Measurements from ENCODE around the gene PHLDA2. TPM values are rescaled to one million over a fixed set of nuclear protein-coding genes. Genes with fewer than 3 reads are reported as not detected.

PHLDA2 gene
- total RNA-seq, 1 donor from 2014 or later, result 96.1 TPM

DNA sequence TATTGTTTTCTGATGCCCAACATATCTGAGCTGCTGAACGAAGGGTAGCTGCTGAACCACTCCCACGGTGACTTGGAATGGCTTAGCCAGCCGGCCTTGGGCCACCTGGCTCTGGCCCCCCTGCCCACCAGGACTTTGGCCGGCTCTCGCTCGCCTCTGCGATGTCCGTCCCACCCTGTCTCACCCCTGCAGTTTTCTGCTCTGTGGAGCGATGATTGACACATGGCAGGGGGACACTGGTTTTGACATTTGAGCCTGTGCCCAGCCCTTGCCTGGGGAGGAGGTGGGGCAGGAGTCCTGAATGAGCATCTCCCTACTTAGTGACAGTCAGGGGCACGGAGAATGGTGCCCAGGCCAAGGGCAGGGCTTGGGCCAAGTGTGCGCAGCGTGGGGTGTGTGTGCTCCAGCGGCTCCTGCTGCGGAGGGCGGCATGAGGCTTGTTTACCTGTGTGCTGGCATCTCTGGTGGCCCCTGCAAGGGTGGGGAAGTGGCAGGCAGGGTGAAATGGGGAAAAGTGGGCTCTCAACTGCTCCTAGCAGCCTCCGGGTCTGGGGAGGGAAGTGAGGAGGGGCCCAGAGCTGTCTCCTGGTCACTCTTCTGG is 27.9 kb downstream of the PHLDA2 start:
- Mint-ChIP-seq H3K27ac (ENCODE audit: unreplicated experiment) (peak overlapping the region; percentile 66), H3K27me3 (ENCODE audit: unreplicated experiment) (no peaks in the 10 kb centered on the region), H3K9me3 (ENCODE audit: unreplicated experiment) (no peaks in the 10 kb centered on the region), H3K4me3 (ENCODE audit: unreplicated experiment) (peak overlapping the region; percentile 47), H3K36me3 (ENCODE audit: unreplicated experiment) (no peaks in the 10 kb centered on the region), H3K4me1 (ENCODE audit: unreplicated experiment) (peaks cover 58% of the 10 kb centered on the region)
- TF ChIP-seq, protein P1, sequence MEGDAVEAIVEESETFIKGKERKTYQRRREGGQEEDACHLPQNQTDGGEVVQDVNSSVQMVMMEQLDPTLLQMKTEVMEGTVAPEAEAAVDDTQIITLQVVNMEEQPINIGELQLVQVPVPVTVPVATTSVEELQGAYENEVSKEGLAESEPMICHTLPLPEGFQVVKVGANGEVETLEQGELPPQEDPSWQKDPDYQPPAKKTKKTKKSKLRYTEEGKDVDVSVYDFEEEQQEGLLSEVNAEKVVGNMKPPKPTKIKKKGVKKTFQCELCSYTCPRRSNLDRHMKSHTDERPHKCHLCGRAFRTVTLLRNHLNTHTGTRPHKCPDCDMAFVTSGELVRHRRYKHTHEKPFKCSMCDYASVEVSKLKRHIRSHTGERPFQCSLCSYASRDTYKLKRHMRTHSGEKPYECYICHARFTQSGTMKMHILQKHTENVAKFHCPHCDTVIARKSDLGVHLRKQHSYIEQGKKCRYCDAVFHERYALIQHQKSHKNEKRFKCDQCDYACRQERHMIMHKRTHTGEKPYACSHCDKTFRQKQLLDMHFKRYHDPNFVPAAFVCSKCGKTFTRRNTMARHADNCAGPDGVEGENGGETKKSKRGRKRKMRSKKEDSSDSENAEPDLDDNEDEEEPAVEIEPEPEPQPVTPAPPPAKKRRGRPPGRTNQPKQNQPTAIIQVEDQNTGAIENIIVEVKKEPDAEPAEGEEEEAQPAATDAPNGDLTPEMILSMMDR (IDR thresholded peaks at IDR 0.05), result no peak
- DNase-seq (ENCODE audit: extremely low spot score, unreplicated experiment), result no peak

DNA sequence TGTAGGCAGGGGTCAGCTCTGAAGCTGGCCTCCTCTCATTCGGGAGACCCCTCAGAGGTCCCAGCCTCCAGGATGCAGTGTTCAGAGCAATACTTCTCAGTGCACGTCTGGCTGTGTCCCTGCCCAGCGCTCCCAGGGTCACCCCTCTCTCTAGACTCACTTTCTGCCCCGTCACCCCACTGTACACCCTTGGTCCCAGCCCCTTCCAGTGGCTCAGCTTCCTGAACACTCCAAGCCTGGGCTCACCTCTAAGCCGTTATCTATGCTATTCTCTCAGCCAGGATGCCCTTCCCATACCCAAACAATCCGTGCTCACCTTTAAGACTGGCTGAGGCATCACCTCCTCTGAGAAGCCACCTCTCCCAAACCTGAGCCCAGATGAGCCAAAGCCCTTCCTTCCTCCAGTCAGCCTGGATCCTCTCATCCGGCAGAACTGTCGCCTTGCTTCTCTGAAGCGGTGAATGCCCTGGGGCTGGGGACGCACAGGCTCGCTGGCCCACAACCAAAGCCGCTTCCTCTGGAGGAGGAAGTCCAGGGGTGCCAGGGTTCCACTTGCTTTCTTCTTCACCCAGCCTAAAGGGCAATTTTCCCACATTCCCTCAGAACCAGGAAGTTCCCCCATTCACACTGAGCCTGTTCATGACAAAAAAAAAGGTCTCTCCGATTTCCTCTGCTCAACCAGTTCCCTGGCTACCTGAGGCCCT is 30.0 kb downstream of the PHLDA2 start:
- Mint-ChIP-seq H3K4me1 (ENCODE audit: unreplicated experiment) (peaks cover 52% of the 10 kb centered on the region), H3K27ac (ENCODE audit: unreplicated experiment) (peak overlapping the region; percentile 88), H3K27me3 (ENCODE audit: unreplicated experiment) (no peaks in the 10 kb centered on the region), H3K9me3 (ENCODE audit: unreplicated experiment) (no peaks in the 10 kb centered on the region), H3K36me3 (ENCODE audit: unreplicated experiment) (no peaks in the 10 kb centered on the region), H3K4me3 (ENCODE audit: unreplicated experiment) (no peak overlapping the region)
- DNase-seq (ENCODE audit: extremely low spot score, unreplicated experiment), result no peak
- TF ChIP-seq, protein P1 (IDR thresholded peaks at IDR 0.05), result no peak

DNA sequence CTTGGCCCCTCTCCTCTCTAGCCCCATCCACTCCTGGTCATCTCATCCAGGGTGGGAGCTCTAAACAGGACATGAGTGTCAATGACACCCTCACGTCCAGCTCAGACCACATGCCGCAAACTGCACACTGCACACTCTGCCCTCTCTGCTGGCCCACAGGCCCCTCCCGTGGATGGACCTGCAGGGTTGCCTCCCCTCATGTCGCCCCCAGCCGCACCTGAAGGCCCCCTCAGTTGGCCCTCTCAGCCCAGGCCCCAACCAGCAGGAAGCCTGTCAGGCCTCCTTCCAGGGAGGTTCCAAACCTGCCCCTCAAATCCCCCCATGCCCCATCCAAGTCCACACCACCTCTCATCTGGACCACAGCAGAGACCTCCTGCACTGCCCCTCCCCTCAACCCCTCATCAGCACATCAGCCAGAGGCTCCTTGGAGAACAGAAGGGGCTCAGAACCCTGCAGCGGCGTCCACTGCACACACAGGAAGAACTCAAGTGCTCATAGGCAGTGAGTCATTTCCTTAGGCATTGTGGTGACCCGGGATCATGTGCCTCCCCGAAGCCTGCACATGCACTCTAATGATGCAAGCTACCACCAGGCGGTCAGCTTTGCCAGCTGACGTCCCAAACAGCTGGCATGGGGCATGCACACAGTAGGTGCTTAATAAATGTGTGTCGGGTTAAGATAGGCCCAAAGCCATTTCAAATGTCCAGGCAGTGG is 30.7 kb downstream of the PHLDA2 start:
- TF ChIP-seq, protein P1 (IDR thresholded peaks at IDR 0.05), result no peak
- Mint-ChIP-seq H3K4me1 (ENCODE audit: unreplicated experiment) (peaks cover 46% of the 10 kb centered on the region), H3K27ac (ENCODE audit: unreplicated experiment) (peak overlapping the region; percentile 88), H3K4me3 (ENCODE audit: unreplicated experiment) (peak overlapping the region; percentile 19), H3K36me3 (ENCODE audit: unreplicated experiment) (no peaks in the 10 kb centered on the region), H3K9me3 (ENCODE audit: unreplicated experiment) (no peaks in the 10 kb centered on the region), H3K27me3 (ENCODE audit: unreplicated experiment) (no peaks in the 10 kb centered on the region)
- DNase-seq (ENCODE audit: extremely low spot score, unreplicated experiment), result no peak

- no peak overlapping the region for H3K4me3 Mint-ChIP-seq (ENCODE audit: unreplicated experiment)
- no peaks in the 10 kb centered on the region for H3K27me3 Mint-ChIP-seq (ENCODE audit: unreplicated experiment)
- H3K27ac Mint-ChIP-seq (ENCODE audit: unreplicated experiment), result no peak overlapping the region
- peaks cover 47% of the 10 kb centered on the region for H3K4me1 Mint-ChIP-seq (ENCODE audit: unreplicated experiment)
- TF ChIP-seq, protein P1 (IDR thresholded peaks at IDR 0.05), result no peak
- H3K36me3 Mint-ChIP-seq (ENCODE audit: unreplicated experiment), result no peaks in the 10 kb centered on the region
- no peak for DNase-seq (ENCODE audit: extremely low spot score, unreplicated experiment)
- H3K9me3 Mint-ChIP-seq (ENCODE audit: unreplicated experiment), result no peaks in the 10 kb centered on the region
Observed at GRCh38 chr11:2897048-2897447, 32.2 kb downstream of the PHLDA2 start.

DNA sequence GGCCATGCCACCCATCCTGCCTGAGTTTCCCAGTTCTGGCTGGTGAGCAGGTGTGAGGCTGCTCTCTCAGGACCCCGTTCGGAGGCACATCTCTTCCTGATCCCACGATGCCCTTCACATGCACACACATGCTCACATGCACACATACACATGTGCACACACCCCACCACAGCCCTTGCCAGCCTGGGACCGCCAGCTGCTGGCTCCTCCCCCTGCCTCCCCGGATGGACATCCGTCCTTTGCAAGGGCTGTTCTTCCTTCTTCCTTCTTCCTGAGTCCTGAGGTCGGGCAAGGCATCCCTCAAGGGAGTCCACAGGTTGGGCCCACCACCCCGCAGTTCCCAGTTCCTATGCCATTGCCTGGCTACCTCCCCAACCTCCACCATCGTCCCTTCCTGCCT is 33.2 kb downstream of the PHLDA2 start:
- Mint-ChIP-seq H3K27ac (ENCODE audit: unreplicated experiment) (no peak overlapping the region), H3K36me3 (ENCODE audit: unreplicated experiment) (no peaks in the 10 kb centered on the region), H3K27me3 (ENCODE audit: unreplicated experiment) (no peaks in the 10 kb centered on the region), H3K4me3 (ENCODE audit: unreplicated experiment) (no peak overlapping the region), H3K9me3 (ENCODE audit: unreplicated experiment) (no peaks in the 10 kb centered on the region), H3K4me1 (ENCODE audit: unreplicated experiment) (peaks cover 43% of the 10 kb centered on the region)
- no peak for DNase-seq (ENCODE audit: extremely low spot score, unreplicated experiment)
- TF ChIP-seq, protein P1 (IDR thresholded peaks at IDR 0.05), result no peak

All from osteocyte (in vitro differentiated cells).